ENCODE measurements around the gene POU2AF2. TPM values are rescaled to one million over a fixed set of nuclear protein-coding genes. Genes with fewer than 3 reads are reported as not detected.

Gene POU2AF2
- total RNA-seq, 1 donor from 2014 or later: not detected

DNA sequence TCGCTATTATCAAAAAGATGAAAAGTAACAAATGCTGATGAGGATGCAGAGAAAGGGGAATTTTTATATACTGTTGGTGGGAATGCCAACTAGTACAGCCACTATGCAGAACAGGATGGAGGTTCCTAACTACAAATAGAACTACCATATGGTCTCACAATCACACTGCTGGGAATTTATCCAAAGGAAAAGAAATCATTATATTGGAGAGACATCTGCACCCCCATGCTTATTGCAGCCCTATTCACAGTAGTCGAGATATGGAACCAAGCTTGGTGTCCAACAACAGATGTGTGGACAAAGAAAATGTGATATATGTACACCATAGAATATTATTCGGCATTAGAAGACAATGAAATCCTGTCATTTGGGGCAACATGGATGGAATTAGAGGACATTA, 19.6 kb upstream of the POU2AF2 start:
- TF ChIP-seq, protein P1, sequence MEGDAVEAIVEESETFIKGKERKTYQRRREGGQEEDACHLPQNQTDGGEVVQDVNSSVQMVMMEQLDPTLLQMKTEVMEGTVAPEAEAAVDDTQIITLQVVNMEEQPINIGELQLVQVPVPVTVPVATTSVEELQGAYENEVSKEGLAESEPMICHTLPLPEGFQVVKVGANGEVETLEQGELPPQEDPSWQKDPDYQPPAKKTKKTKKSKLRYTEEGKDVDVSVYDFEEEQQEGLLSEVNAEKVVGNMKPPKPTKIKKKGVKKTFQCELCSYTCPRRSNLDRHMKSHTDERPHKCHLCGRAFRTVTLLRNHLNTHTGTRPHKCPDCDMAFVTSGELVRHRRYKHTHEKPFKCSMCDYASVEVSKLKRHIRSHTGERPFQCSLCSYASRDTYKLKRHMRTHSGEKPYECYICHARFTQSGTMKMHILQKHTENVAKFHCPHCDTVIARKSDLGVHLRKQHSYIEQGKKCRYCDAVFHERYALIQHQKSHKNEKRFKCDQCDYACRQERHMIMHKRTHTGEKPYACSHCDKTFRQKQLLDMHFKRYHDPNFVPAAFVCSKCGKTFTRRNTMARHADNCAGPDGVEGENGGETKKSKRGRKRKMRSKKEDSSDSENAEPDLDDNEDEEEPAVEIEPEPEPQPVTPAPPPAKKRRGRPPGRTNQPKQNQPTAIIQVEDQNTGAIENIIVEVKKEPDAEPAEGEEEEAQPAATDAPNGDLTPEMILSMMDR (IDR thresholded peaks at IDR 0.05; ENCODE audit: unreplicated experiment): no peak
- Mint-ChIP-seq H3K9me3 (ENCODE audit: unreplicated experiment) (no peaks in the 10 kb centered on the region), H3K27me3 (ENCODE audit: unreplicated experiment) (peaks cover 2% of the 10 kb centered on the region), H3K4me1 (ENCODE audit: unreplicated experiment) (no peaks in the 10 kb centered on the region), H3K36me3 (ENCODE audit: low read depth, unreplicated experiment) (no peaks in the 10 kb centered on the region), H3K4me3 (ENCODE audit: unreplicated experiment) (no peak overlapping the region), H3K27ac (ENCODE audit: unreplicated experiment) (no peak overlapping the region)
- DNase-seq (ENCODE audit: low spot score): no peak

DNA sequence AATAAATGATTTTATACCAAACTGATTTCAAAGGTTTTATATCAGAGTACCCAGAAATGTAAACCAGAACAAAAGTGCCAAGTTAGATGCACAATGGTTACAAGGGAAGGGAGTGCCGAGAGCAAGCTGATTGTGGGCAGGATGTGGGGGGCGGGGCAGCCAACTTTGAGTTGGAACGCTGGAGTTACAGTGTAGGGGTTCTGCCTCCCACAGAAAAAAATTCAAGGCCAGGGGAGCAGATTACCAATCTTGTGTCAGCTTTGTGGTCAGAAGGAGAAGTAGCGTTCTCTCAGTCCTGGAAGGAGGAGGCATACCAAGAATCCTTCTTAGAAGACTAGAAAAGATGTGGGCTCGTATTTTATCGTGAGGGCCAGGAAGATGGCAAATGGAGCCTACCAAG, 15.9 kb upstream of the POU2AF2 start:
- TF ChIP-seq, protein P1 (IDR thresholded peaks at IDR 0.05; ENCODE audit: unreplicated experiment): no peak
- H3K9me3 Mint-ChIP-seq (ENCODE audit: unreplicated experiment): no peaks in the 10 kb centered on the region
- no peak overlapping the region for H3K27ac Mint-ChIP-seq (ENCODE audit: unreplicated experiment)
- H3K27me3 Mint-ChIP-seq (ENCODE audit: unreplicated experiment): peaks cover 2% of the 10 kb centered on the region
- H3K36me3 Mint-ChIP-seq (ENCODE audit: low read depth, unreplicated experiment): no peaks in the 10 kb centered on the region
- no peak overlapping the region for H3K4me3 Mint-ChIP-seq (ENCODE audit: unreplicated experiment)
- no peak for DNase-seq (ENCODE audit: low spot score)
- no peaks in the 10 kb centered on the region for H3K4me1 Mint-ChIP-seq (ENCODE audit: unreplicated experiment)

DNA sequence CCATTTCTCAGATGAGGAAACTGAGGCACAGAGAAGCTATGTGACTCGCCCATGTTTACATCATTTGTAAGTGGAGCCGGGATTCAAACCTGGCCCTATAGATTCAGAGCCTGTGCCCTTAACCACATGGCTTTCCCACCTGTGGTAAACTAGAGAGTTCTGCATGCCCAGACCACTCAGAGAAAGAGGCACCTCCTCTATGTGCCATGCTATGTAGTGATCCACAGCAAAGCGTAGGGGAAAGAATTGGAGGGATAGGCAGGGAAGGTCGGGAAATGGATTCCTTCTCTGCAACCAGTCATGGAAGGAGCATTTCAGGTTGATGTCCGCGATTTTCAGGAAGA, 15.4 kb upstream of the POU2AF2 start:
- Mint-ChIP-seq H3K4me1 (ENCODE audit: unreplicated experiment) (no peaks in the 10 kb centered on the region), H3K27ac (ENCODE audit: unreplicated experiment) (no peak overlapping the region), H3K27me3 (ENCODE audit: unreplicated experiment) (peaks cover 2% of the 10 kb centered on the region), H3K36me3 (ENCODE audit: low read depth, unreplicated experiment) (no peaks in the 10 kb centered on the region), H3K4me3 (ENCODE audit: unreplicated experiment) (no peak overlapping the region), H3K9me3 (ENCODE audit: unreplicated experiment) (no peaks in the 10 kb centered on the region)
- DNase-seq (ENCODE audit: low spot score): no peak
- TF ChIP-seq, protein P1 (IDR thresholded peaks at IDR 0.05; ENCODE audit: unreplicated experiment): no peak

DNA sequence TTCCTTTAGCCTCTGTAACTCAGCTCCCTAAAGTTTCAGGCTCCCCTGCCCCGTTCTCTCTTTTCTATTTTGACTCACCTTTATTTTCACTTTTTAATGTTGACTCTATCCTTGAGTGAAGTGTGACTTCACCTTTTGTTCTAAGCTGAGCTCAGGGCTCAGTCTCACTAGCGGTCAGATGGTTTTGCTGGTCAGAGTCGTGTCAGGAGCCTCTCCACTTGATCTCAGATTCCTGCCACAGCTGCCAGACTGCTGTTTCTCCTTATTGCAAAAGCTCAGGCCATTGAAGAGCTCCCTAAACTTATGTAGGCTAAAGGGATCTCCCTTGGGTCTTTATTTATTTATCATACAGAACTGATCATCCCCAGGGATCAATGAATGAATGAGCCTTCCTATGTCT, 13.7 kb upstream of the POU2AF2 start:
- DNase-seq (ENCODE audit: low spot score): no peak
- H3K4me1 Mint-ChIP-seq (ENCODE audit: unreplicated experiment): no peaks in the 10 kb centered on the region
- no peak overlapping the region for H3K4me3 Mint-ChIP-seq (ENCODE audit: unreplicated experiment)
- no peaks in the 10 kb centered on the region for H3K9me3 Mint-ChIP-seq (ENCODE audit: unreplicated experiment)
- H3K36me3 Mint-ChIP-seq (ENCODE audit: low read depth, unreplicated experiment): no peaks in the 10 kb centered on the region
- peaks cover 2% of the 10 kb centered on the region for H3K27me3 Mint-ChIP-seq (ENCODE audit: unreplicated experiment)
- no peak overlapping the region for H3K27ac Mint-ChIP-seq (ENCODE audit: unreplicated experiment)
- TF ChIP-seq, protein P1 (IDR thresholded peaks at IDR 0.05; ENCODE audit: unreplicated experiment): no peak

DNA sequence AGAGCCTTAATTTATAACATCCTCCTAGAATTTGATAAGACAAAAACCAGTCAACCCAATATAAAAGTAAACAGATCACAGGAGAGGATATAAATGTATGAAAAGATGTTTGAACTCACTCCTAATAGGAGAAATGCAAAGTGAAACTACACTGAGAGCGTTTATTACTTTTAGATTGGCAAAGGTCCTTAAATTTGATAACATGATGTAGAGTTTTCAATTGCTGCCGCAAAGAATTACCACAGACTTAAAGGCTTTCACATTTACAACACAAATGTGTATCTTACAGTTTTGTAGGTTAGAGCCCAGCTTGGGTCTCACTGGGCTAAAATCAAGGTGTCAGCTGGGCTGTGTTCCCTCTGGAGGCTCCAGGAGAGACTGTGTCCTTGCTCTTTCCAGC, 9.1 kb upstream of the POU2AF2 start:
- Mint-ChIP-seq H3K27ac (ENCODE audit: unreplicated experiment) (no peak overlapping the region), H3K9me3 (ENCODE audit: unreplicated experiment) (no peaks in the 10 kb centered on the region), H3K36me3 (ENCODE audit: low read depth, unreplicated experiment) (no peaks in the 10 kb centered on the region), H3K4me1 (ENCODE audit: unreplicated experiment) (no peaks in the 10 kb centered on the region), H3K27me3 (ENCODE audit: unreplicated experiment) (no peaks in the 10 kb centered on the region), H3K4me3 (ENCODE audit: unreplicated experiment) (no peak overlapping the region)
- no peak for DNase-seq (ENCODE audit: low spot score)
- TF ChIP-seq, protein P1 (IDR thresholded peaks at IDR 0.05; ENCODE audit: unreplicated experiment): no peak
